ENCODE measurements around the gene CEP83.
"Not testable (repeated sequence)": the region's sequence is repeated elsewhere in the genome, so short reads cannot be mapped to it uniquely, and the experiment has no call there.

The CEP83 gene

GRCh38 chr12:94434171-94434570, 25.5 kb downstream of the CEP83 start:
- DNase-seq (ENCODE audit: low read depth, low spot score): no peak

GRCh38 chr12:94433744-94434143, 25.9 kb downstream of the CEP83 start:
- DNase-seq (ENCODE audit: low read depth, low spot score): no peak

- no peak for DNase-seq (ENCODE audit: low read depth, low spot score)
These were observed 29.4 kb downstream of the CEP83 start for GRCh38 chr12:94430304-94430703.

GRCh38 chr12:94429633-94430032, 30.0 kb downstream of the CEP83 start:
- no peak for DNase-seq (ENCODE audit: low read depth, low spot score)

- no peak for DNase-seq (ENCODE audit: low read depth, low spot score)
These were observed 30.5 kb downstream of the CEP83 start for GRCh38 chr12:94429191-94429590.

- no peak for DNase-seq (ENCODE audit: low read depth, low spot score)
These were observed 31.9 kb downstream of the CEP83 start for GRCh38 chr12:94427501-94428381.

GRCh38 chr12:94426049-94426448, 33.6 kb downstream of the CEP83 start:
- DNase-seq (ENCODE audit: low read depth, low spot score): no peak

- DNase-seq (ENCODE audit: low read depth, low spot score): not testable (repeated sequence)
These were observed 34.8 kb downstream of the CEP83 start for GRCh38 chr12:94424830-94425229.

GRCh38 chr12:94421868-94422740, 37.6 kb downstream of the CEP83 start:
- no peak for DNase-seq (ENCODE audit: low read depth, low spot score)

GRCh38 chr12:94418517-94418916, 41.1 kb downstream of the CEP83 start:
- DNase-seq (ENCODE audit: low read depth, low spot score): no peak

GRCh38 chr12:94416613-94417012, 43.1 kb downstream of the CEP83 start:
- no peak for DNase-seq (ENCODE audit: low read depth, low spot score)

GRCh38 chr12:94415066-94415465, 44.6 kb downstream of the CEP83 start:
- DNase-seq (ENCODE audit: low read depth, low spot score): no peak

- DNase-seq (ENCODE audit: low read depth, low spot score): no peak
These were observed 54.1 kb downstream of the CEP83 start for GRCh38 chr12:94405413-94406116.

- DNase-seq (ENCODE audit: low read depth, low spot score): no peak
These were observed 54.8 kb downstream of the CEP83 start for GRCh38 chr12:94404854-94405253.

GRCh38 chr12:94401326-94401725, 58.3 kb downstream of the CEP83 start:
- no peak for DNase-seq (ENCODE audit: low read depth, low spot score)

- DNase-seq (ENCODE audit: low read depth, low spot score): not testable (repeated sequence)
These were observed 61.0 kb downstream of the CEP83 start for GRCh38 chr12:94398685-94399084.

GRCh38 chr12:94397401-94397800, 62.3 kb downstream of the CEP83 start:
- no peak for DNase-seq (ENCODE audit: low read depth, low spot score)

GRCh38 chr12:94396014-94396413, 63.7 kb downstream of the CEP83 start:
- not testable (repeated sequence) for DNase-seq (ENCODE audit: low read depth, low spot score)

GRCh38 chr12:94390130-94390485, 69.6 kb downstream of the CEP83 start:
- no peak for DNase-seq (ENCODE audit: low read depth, low spot score)

GRCh38 chr12:94389482-94390129, 70.1 kb downstream of the CEP83 start:
- DNase-seq (ENCODE audit: low read depth, low spot score): not testable (repeated sequence)

- no peak for DNase-seq (ENCODE audit: low read depth, low spot score)
These were observed 73.2 kb downstream of the CEP83 start for GRCh38 chr12:94386422-94386821.
